Right lobe of liver (tissue), 4 donors: Measurements from ENCODE around the gene CLEC2L.

Source experiments
- POLR2A ChIP-seq: fragments of 450-650 bp; IDR thresholded peaks from one replicate; pipeline ENCODE4 v1.6.1; 2017; ENCODE audit warnings: antibody characterized with exemption, mild to moderate bottlenecking
- TF ChIP-seq, protein P1 (sequence below), 4 donors: fragments of 200-600 bp in 3 of 4; fragments of 450-650 bp in 1 of 4; IDR thresholded peaks; one replicate each; pipeline versions ENCODE4 v1.5.1 to v1.8.0; 2016 to 2022; ENCODE audit warnings: antibody characterized with exemption in 4 of 4, mild to moderate bottlenecking in 2 of 4
- donor health status: DM: no; HTN: no; CAD: no.
- donor health status: DM: no; HTN: no; CAD: no.
- donor health status: DM: no; HTN: yes; CAD: no.

DNA sequence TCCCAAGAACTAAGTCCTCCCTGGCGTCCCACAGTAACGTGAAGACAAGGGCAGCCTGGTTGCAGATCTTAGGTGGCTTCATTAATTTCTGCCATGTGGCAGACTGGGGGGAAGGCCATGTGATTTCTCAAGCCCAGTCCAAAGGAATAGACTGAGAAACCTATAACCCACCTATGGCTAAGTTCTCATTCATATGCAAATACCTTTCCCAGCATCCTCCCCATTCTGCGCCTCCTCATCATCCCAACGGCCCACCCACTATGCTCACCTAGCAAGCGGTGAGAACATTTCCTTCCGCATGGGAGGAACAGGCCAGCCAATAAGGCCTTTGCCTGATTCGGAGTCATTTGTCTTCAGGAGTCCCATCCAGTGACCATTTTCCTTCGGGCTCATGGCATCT, 8.2 kb upstream of the CLEC2L start:
- TF ChIP-seq, protein P1, sequence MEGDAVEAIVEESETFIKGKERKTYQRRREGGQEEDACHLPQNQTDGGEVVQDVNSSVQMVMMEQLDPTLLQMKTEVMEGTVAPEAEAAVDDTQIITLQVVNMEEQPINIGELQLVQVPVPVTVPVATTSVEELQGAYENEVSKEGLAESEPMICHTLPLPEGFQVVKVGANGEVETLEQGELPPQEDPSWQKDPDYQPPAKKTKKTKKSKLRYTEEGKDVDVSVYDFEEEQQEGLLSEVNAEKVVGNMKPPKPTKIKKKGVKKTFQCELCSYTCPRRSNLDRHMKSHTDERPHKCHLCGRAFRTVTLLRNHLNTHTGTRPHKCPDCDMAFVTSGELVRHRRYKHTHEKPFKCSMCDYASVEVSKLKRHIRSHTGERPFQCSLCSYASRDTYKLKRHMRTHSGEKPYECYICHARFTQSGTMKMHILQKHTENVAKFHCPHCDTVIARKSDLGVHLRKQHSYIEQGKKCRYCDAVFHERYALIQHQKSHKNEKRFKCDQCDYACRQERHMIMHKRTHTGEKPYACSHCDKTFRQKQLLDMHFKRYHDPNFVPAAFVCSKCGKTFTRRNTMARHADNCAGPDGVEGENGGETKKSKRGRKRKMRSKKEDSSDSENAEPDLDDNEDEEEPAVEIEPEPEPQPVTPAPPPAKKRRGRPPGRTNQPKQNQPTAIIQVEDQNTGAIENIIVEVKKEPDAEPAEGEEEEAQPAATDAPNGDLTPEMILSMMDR (IDR thresholded peaks at IDR 0.05): no peak
- no peak for TF ChIP-seq POLR2A
